Ascending aorta (tissue), 2 donors: ENCODE results near the gene LRP2BP. TPM values are rescaled to one million over a fixed set of nuclear protein-coding genes. Genes with fewer than 3 reads are reported as not detected.

Experiments used
- DNase-seq, 2 donors: peaks; one replicate each; pipeline ENCODE4 v3.0.0-alpha.2; 2019; ENCODE audit warnings: low spot score in 2 of 2
- H3K27ac ChIP-seq, 2 donors: fragments of 200-600 bp; sonication (generic); one replicate each; pipeline ENCODE4 v1.5.1; 2016 to 2017; ENCODE audit warnings: mild to moderate bottlenecking in 1 of 2
- H3K27me3 ChIP-seq: fragments of 200-600 bp; sonication (generic); one replicate; pipeline ENCODE4 v1.5.1; 2017
- H3K36me3 ChIP-seq, 2 donors: fragments of 200-600 bp; sonication (generic); one replicate each; pipeline ENCODE4 v1.5.1; 2016
- H3K4me1 ChIP-seq, 2 donors: fragments of 200-600 bp; sonication (generic); one replicate each; pipeline ENCODE4 v1.5.1; 2016 to 2017; ENCODE audit warnings: mild to moderate bottlenecking in 1 of 2
- H3K4me3 ChIP-seq, 2 donors: fragments of 200-600 bp; sonication (generic); one replicate each; pipeline ENCODE4 v1.5.1; 2016 to 2017; ENCODE audit warnings: mild to moderate bottlenecking in 1 of 2
- H3K9me3 ChIP-seq, 2 donors: fragments of 200-600 bp; sonication (generic); one replicate each; pipeline ENCODE4 v1.5.1; 2016
- intact Hi-C: fragments of 100-400 bp; cut with DNase I; formaldehyde crosslinking; loops from one replicate; pipeline ENCODE4 v1.15.1; 2023
- total RNA-seq: library from RNA; depleted of rRNA; stranded (reverse); fragments of >200 nt; gene quantifications from one replicate; pipeline ENCODE4 v1.1.0, GENCODE V29; 2016
- TF ChIP-seq, protein P1 (sequence below), 3 experiments: fragments of 200-600 bp in 2 of 3; fragments of 450-650 bp in 1 of 3; sonication (generic) in 2 of 3; IDR thresholded peaks; one replicate each; pipeline ENCODE4 v1.5.1; 2016 to 2019; ENCODE audit warnings: antibody characterized with exemption in 3 of 3, mild to moderate bottlenecking in 1 of 3, moderate library complexity in 1 of 3

LRP2BP gene
- total RNA-seq, 1 donor from 2014 or later = 0.53 TPM

DNA sequence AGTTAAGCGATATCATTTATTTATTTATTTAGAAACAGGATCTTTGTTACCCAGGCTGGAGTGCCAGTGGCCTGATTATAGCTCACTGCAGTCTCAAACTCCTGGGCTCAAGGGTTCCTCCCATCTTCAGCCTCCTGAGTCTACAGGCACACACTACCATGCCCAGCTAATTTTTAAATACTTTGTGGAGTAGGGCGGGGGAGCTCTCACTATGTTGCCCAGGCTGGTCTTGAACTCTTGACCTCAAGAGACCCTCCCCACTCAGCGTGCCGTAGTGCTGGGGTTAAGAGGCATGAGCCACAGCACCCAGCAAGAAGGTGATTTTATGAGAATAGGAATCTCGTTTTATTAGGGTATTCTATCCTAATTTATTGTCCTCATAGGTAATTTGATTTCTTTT is 33.9 kb upstream of the LRP2BP start:
- no peak for DNase-seq
- Histone ChIP-seq H3K27me3 (no peaks in the 10 kb centered on the region), H3K4me3 (no peak overlapping the region), H3K36me3 (no peaks in the 10 kb centered on the region), H3K9me3 (no peaks in the 10 kb centered on the region), H3K27ac (no peak overlapping the region), H3K4me1 (no peaks in the 10 kb centered on the region)
- intact Hi-C loops = loop anchor here (5.0 to 10.0 kb wide), 3 partner anchors 168 to 1027 kb away; partner anchors contain the start of genes CFAP97 and SNX25
- TF ChIP-seq, protein P1, sequence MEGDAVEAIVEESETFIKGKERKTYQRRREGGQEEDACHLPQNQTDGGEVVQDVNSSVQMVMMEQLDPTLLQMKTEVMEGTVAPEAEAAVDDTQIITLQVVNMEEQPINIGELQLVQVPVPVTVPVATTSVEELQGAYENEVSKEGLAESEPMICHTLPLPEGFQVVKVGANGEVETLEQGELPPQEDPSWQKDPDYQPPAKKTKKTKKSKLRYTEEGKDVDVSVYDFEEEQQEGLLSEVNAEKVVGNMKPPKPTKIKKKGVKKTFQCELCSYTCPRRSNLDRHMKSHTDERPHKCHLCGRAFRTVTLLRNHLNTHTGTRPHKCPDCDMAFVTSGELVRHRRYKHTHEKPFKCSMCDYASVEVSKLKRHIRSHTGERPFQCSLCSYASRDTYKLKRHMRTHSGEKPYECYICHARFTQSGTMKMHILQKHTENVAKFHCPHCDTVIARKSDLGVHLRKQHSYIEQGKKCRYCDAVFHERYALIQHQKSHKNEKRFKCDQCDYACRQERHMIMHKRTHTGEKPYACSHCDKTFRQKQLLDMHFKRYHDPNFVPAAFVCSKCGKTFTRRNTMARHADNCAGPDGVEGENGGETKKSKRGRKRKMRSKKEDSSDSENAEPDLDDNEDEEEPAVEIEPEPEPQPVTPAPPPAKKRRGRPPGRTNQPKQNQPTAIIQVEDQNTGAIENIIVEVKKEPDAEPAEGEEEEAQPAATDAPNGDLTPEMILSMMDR (IDR thresholded peaks at IDR 0.05) = no peak

DNA sequence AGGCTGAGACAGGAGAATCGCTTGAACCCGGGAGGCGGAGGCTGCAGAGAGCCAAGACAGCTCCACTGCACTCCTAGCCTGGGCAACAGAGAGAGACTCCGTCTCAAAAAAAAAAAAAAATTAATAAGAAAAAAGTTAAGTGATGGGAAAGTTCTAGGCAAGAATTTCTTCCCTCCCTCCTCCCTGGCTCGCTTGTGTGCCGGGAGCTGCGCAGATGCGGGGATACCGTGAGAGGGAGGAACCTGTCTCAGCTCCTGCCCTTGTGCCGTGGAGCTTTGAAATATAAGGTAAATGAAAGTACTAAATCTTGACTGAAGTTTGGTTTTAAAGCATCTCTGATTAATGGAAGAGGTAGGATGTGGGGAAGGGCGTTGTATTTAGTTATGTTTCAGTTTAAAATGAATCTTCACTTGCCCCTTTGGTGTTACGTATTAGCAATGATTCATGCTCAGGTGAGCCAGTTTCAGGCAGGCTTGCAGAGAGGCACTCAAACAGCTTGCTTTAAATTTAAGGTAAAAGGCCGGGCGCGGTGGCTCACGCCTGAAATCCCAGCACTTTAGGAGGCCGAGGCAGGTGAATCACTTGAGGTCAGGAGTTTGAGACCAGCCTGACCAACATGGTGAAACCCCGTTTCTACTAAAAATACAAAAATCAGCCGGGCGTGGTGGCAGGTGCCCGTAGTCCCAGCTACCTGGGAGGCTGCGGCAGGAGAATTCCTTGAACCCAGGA is 31.4 kb upstream of the LRP2BP start:
- Histone ChIP-seq H3K27ac (no peak overlapping the region), H3K36me3 (no peaks in the 10 kb centered on the region), H3K27me3 (no peaks in the 10 kb centered on the region), H3K4me3 (no peak overlapping the region), H3K9me3 (no peaks in the 10 kb centered on the region), H3K4me1 (peaks cover 0 to 10% of the 10 kb centered on the region in 2 donors)
- intact Hi-C loops = loop anchor here (5.0 to 10.0 kb wide), 3 partner anchors 170 to 1025 kb away; partner anchors contain the start of genes CFAP97 and SNX25
- no peak for DNase-seq
- TF ChIP-seq, protein P1 (IDR thresholded peaks at IDR 0.05) = no peak

DNA sequence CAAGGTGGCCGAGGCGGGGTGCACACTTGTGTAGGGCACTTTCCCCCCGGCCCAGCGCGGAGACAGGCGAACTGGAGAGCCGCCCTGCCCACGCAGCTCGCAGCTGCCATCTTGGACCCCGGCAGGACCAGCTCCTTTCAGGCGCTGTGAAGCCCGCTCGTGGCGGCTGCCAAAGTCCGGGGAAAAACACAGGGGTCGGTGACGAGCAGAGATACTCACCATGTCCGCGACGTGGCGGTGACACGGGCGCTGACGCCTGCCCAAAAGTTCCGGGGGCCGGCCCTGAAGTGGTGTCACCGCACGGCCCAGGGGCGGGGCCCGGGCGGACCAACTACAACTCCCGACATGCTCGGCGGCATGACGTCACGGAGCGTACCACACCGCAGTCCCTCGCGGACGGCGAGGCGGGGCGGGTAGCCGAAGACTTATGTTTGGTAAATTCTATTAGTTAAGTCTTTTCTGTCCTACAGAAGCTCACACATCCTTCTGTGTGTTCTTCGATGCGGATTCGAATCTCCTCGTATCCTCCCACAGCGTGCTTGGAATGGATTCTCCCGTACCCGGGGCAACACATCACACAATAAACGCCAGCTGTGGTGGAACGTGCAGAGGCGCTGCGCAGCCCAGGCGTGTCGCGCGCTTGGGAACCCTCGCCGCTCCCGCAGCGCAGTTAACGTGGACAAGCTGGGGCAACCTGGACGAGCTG is 30.1 kb upstream of the LRP2BP start, which contains the start of gene UFSP2:
Gene UFSP2 (minus strand): TSS at position 318 of the 706 bp plus-strand sequence. CDS start 96 bp downstream, at position 222.
- Histone ChIP-seq H3K27ac (peak within 1 kb of the TSS; percentile 88 to 96), H3K9me3 (no peaks in the 10 kb centered on the region), H3K27me3 (no peaks in the 10 kb centered on the region), H3K4me1 (peaks cover 0 to 15% of the 10 kb centered on the region in 2 donors), H3K4me3 (peak within 1 kb of the TSS; percentile 66 to 80), H3K36me3 (no peaks in the 10 kb centered on the region)
- peak; percentile 69 to 95 for DNase-seq
- TF ChIP-seq, protein P1 (IDR thresholded peaks at IDR 0.05) = no peak
- intact Hi-C loops = loop anchor here (1.0 to 10.0 kb wide), 5 partner anchors 29 to 1023 kb away; partner anchors contain the start of genes ANKRD37, CCDC110, CFAP97 and SNX25

DNA sequence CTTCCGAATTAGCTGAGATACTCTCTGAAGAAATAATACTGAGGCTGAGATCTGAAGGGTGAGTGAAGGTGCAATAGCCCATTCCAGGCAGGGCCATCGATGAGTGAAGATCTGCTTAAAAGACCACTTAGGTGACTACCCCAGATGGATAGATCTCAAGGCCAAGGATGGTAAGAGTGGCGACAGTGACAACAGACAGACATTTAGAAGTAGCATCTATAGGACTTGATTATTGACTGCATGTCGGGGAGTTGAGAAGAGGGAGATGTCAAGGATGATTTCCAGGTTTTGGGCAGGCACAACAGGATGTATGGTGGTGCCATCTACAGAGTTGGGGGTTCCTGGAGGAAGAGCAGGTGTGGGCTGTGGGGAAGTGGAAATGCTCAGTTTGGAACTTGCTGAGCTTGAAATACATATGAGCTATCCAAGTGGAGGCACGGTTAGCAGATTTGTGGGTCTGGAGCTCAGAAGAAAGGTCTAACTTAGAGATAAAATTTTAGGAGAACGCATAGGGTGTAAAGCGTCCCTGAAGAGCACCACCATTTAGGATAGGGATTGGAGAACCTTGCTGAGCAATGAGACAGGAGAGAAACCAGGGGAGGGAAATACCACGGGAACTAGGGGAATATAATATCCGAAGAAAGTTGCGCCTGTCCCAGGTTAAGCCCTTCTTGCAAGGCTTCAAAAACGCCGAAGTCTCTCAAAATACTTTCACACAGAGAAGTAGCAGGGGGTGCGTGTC is 29.4 kb upstream of the LRP2BP start:
- intact Hi-C loops = loop anchor here (1.0 to 10.0 kb wide), 5 partner anchors 29 to 1023 kb away; partner anchors contain the start of genes ANKRD37, CCDC110, CFAP97 and SNX25
- TF ChIP-seq, protein P1 (IDR thresholded peaks at IDR 0.05) = no peak
- H3K27ac ChIP-seq = peak overlapping the region; percentile 88 to 96
- H3K4me3 ChIP-seq = peak overlapping the region; percentile 66 to 80
- H3K27me3 ChIP-seq = no peaks in the 10 kb centered on the region
- no peak for DNase-seq
- peaks cover 0 to 17% of the 10 kb centered on the region in 2 donors for H3K4me1 ChIP-seq
- no peaks in the 10 kb centered on the region for H3K9me3 ChIP-seq
- no peaks in the 10 kb centered on the region for H3K36me3 ChIP-seq
